ENCODE measurements around the gene GPHB5. TPM values are rescaled to one million over a fixed set of nuclear protein-coding genes. Genes with fewer than 3 reads are reported as not detected.
"Not testable (repeated sequence)": the region's sequence is repeated elsewhere in the genome, so short reads cannot be mapped to it uniquely, and the experiment has no call there.

Gene GPHB5
- total RNA-seq, 1 donor from 2014 or later = not detected

- no peak for DNase-seq (ENCODE audit: low spot score)
Observed at GRCh38 chr14:63295231-63295685, 23.5 kb downstream of the GPHB5 start.

GRCh38 chr14:63292805-63293204, 25.9 kb downstream of the GPHB5 start:
- no peak for DNase-seq (ENCODE audit: low spot score)

GRCh38 chr14:63290741-63291430, 27.8 kb downstream of the GPHB5 start:
- no peak for DNase-seq (ENCODE audit: low spot score)

- DNase-seq (ENCODE audit: low spot score) = no peak
Observed at GRCh38 chr14:63288853-63289252, 29.9 kb downstream of the GPHB5 start.

DNA sequence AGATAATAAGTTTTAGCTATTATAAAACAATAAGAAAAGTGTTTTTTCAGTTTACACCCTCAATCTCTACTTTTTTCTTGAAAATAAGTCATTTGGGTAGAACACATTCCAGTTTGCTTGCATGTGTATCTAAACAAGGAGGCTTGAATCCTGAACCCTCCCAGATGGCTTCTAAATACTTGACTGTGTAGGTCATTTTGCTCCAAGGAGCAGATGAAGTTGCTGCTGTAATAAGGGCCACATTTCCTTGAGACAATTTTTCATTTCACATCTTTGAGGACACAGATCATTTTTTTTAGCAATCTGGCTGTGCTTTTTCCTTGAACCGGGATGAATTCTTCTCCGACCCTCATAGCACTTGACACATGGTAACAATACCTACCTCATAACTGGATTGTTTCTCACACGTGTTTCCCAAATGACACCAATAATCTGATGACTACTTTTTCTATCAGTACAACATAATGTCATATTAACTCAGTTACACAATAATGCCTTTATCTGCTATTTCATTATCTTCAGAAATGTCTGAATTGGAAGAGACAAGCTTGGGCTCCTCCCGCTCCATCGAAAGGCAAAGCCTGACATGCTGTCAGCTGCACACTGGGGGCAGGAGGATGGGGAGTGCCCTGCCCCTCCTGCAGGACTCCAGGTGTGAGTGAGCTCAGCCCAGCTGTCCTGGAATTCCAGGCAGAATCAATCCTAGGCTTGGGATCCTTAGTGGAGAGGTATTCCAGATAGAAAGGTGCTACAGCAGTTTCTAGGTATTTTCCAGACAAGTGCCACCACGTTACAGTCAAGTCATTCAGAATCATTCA, 30.9 kb downstream of the GPHB5 start:
- no peak for DNase-seq (ENCODE audit: low spot score)

DNA sequence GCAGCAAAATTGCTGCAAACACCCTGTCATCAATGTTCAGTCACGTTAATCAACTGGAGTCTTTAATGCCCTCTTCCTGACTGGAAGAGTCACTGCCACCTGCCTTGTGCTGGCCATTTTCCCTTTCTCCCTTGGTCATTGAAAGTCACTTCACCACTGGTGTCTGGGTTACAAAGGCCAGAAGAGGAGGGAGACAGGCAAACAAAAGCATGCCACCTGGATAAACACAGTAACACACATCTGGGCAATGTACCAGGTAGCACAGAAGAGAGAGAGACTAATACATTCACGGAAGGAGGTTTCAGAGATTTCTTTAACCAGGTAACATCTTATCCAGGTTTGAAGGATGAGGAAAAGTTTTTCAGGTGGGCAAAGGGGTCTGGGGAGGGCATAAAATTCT, 32.7 kb downstream of the GPHB5 start:
- DNase-seq (ENCODE audit: low spot score) = no peak

DNA sequence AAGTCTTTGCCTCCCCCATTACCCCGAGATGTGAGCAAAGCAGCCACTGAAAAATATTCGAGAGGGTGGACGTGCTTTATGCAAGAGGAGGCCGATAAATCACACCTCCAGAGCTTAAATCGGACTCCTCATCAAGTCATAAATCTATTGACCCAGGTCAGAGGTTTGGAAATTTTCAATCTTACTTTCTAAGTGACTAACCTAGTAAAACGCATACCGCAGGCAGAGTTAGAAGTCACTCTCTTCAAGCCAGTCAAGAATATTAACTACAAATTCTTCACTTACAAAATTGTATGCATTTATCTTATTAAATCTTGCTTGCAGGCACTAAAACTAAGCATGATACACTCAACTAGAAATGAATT, 34.9 kb downstream of the GPHB5 start:
- DNase-seq (ENCODE audit: low spot score) = no peak

GRCh38 chr14:63282997-63283883, 35.5 kb downstream of the GPHB5 start:
- no peak for DNase-seq (ENCODE audit: low spot score)

- DNase-seq (ENCODE audit: low spot score) = not testable (repeated sequence)
Observed at GRCh38 chr14:63279933-63280332, 38.8 kb downstream of the GPHB5 start.

DNA sequence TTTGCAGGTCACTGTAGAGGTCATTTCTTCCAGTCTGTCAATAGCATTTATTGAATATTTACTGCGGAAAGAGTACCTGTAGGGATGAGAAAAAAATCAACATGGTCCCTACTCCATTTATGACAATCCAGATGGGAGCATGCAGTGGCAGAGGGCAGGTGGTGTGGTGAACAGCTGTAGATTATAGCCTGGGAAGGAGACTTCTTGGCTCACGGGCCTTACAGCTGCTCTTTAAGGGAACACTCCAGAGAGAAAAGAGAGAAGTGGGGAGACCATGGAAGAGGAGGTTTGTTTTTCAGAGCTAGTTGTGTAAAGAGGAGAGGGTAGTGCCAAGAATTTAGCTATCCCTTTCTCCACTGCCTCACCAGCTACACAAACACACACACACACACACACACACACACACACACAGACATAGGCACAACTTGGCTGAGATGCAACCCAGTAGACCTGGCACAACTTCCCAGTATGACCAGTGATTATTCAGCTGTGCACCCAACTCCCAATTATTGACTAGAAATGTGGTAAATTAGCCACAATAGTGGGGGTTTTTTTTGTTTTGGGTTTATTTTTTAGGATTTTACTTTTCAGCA, 41.0 kb downstream of the GPHB5 start:
- no peak for DNase-seq (ENCODE audit: low spot score)

GRCh38 chr14:63276492-63277342, 42.0 kb downstream of the GPHB5 start:
- no peak for DNase-seq (ENCODE audit: low spot score)

DNA sequence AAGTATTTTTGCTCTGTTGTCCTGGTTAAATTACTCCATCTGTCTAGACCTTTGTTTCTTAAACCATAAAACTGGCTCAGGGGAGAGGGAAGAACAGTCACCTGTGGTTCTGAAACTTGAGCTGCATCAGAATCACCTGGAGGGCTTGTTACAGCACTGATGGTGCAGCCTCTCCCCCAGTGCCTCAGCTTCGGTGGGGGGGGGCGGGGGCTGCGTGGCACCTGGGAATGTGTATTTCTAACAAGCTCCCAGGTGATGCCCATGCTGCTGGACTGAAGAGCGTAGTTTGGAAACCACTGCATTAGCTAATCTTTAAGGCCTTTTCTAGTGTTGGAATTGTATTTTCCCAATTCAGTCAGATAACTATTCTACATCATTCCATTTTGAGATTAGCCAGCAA, 42.7 kb downstream of the GPHB5 start:
- DNase-seq (ENCODE audit: low spot score) = no peak

DNA sequence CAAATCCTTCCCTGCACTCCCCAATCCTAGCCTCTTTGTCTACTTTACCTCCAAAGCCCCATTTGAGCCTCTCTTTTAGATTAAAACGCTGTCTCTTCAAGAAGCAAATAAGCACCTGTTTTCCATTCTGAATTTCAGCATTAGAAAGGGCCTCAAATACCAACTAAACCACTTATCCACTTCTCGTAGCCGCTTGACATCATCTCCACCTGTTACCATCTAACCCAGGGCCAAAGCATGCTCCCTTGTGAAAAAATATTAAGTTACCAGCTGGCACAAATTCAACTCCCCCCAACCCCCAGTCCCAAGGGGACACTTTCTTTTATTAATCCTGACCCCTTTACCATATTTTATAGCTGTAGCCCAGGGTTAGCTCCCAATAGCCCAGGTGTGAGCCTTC, 43.1 kb downstream of the GPHB5 start:
- DNase-seq (ENCODE audit: low spot score) = no peak

DNA sequence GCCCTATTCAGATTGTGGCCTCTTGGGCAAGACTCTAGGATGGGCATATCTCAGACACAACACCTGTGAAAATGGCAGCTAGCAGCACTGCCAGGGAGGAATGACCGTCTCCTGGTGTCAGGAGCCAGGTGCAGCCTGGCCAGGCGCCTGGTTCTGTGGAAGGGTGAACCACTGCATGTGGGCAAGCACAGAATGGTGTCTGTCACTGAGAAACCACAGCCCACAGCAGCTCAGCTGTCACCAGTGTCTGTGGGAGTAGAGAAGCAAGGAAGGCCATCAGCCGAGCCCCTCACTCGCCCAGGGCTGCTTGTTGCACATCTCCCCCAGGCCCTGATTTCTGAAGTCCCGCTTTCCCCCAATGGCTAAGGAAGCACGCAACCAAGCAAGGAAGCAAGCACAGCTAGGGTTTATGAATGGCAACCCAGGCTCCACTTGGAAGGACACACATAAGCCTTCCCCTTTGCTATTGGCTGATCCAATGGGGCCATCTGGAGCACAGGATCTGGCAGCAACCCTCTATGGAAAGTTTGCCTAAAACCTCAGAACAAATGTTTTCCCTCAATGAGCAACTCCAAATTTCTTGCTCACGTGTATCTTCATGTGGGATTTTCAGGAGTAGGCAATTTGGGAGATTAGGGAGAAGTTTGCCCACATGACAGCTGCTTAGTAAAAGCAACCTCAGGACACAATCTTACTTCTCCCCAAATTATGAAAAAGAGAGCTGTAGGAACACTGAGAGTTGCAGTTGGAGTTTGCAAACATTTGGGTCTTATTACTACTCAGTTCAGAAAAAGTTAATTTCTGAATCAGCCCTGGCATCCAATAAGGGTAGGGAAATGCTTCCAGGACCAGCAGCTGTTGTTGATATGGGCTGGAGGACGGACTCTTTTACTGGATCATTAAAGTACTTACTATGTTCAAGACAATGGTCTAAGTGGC, 44.7 kb downstream of the GPHB5 start:
- peak; percentile 24 for DNase-seq (ENCODE audit: low spot score)

DNA sequence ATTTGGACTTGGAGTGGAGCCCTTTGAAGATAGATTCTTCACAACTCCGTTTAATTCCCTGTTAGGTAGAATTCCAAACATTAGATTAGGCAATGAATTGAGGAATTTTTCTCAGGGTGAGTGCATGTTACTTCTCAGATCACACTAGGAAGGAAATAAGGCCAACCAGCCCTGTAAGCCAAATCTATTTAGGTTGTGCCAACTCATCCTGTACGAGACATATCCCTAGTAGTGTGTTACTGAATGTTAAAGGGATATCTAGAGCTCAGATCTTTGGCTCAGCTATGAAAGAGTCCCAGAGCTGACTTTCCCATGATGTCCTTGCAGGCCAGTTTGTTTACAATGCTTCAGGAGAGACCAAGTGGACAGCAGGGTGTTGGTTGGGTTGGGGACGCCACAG, 45.6 kb downstream of the GPHB5 start:
- no peak for DNase-seq (ENCODE audit: low spot score)

GRCh38 chr14:63269561-63270225, 49.0 kb downstream of the GPHB5 start:
- no peak for DNase-seq (ENCODE audit: low spot score)

DNA sequence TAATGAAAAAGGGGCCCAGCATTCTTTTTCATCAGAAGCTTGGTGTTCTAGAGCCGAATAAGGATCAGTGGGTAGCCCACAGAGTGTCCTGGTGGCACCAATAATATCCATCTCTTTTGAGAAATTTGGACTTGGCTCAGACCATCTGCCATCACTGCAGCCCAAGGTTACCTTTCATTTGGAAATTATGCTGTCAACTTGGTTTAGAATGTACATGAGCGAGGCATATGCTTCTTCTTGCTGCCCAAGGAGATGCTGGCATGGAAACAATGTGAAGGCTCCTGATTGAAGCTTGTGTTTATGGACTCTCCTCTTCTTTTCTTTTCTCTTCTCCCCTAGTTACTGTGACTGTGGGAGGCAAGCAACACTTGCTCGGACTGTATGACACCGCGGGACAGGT, 50.0 kb downstream of the GPHB5 start:
- no peak for DNase-seq (ENCODE audit: low spot score)

DNA sequence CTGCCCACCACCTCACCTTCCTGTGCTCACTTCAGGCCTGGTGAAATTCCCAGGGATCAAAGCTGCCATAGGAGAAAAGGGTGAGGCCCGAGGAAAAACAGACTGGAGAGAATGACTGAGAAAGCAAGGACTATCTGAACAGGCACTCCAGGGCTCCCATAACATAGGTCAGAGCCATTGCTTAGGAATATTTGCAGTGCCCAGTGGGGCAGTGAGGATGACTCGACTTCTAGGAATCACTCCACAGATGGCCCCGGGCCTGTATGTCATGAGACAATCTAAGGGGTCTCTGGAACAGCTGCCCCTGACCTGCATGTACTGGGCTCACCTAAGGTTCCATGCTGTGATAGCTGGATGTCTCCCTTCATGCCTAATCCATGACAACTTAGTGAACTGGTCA, 51.6 kb downstream of the GPHB5 start:
- no peak for DNase-seq (ENCODE audit: low spot score)

DNA sequence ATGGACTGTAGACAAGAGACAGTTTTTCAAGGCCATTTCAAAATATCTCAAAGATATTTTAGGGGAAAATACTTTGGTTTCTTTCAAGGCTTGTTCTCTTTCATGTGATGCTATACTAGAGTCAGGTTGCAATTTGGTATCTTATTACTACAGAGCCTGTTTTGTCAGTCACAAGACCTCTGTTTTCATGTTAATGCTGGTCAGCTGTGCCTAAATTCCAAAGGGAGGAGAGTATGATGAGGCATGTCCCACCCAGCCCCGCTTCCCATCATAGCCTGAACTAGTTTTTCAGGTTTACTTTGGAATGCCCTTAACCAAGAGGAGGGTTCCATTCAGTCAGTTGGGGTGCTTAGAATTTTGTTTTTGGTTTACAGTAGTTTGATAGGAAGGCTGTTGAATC, 52.6 kb downstream of the GPHB5 start:
- no peak for DNase-seq (ENCODE audit: low spot score)
